ENCODE data around the gene CORIN.

DNA sequence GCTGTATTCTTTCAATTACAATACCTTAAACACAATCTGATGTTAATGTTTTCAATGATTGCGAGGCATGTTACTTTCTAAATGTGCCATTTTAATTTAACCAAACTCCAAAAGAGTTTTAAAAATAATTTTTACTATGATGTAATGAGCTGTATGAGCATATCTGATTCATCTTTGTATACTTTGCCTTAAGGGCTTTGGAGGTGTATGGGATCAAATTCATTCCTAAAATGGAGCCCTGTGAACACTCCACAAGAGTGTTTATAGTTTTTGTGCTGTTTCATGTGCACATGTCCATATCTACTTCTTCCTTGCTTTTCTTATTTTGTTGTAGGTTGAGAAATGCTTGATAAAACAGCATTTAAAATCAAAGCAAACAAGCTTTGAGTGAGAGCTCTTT lies 270.4 kb downstream of the CORIN start:
- TF ChIP-seq, protein P1, sequence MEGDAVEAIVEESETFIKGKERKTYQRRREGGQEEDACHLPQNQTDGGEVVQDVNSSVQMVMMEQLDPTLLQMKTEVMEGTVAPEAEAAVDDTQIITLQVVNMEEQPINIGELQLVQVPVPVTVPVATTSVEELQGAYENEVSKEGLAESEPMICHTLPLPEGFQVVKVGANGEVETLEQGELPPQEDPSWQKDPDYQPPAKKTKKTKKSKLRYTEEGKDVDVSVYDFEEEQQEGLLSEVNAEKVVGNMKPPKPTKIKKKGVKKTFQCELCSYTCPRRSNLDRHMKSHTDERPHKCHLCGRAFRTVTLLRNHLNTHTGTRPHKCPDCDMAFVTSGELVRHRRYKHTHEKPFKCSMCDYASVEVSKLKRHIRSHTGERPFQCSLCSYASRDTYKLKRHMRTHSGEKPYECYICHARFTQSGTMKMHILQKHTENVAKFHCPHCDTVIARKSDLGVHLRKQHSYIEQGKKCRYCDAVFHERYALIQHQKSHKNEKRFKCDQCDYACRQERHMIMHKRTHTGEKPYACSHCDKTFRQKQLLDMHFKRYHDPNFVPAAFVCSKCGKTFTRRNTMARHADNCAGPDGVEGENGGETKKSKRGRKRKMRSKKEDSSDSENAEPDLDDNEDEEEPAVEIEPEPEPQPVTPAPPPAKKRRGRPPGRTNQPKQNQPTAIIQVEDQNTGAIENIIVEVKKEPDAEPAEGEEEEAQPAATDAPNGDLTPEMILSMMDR (IDR thresholded peaks at IDR 0.05; ENCODE audit: insufficient read depth, low read length, poor library complexity, severe bottlenecking) = no peak
- TF ChIP-seq EZH2phosphoT487 (conservative IDR thresholded peaks at IDR 0.05; ENCODE audit: low read length) = no peak
